Common myeloid progenitor, CD34-positive (primary cell): Measurements from ENCODE around the gene BRD7.

Source experiments
- CTCF ChIA-PET: fragments of 350-600 bp; sonication (Branson Sonifier 250); formaldehyde crosslinking; loops from one replicate; lab custom pipeline; 2021; ENCODE audit warnings: antibody characterized with exemption; lab: Charles Lee
- POLR2A ChIA-PET: fragments of 350-600 bp; sonication (Branson Sonifier 250); formaldehyde crosslinking; loops from one replicate; lab custom pipeline; 2021; ENCODE audit warnings: antibody characterized with exemption; lab: Charles Lee
- DNase-seq, 3 donors: peaks; one replicate each; pipeline versions ENCODE4 v3.0.0 to v3.0.0-alpha.2; 2013
- H3K27ac ChIP-seq, 2 experiments: 1 replicate in 1 of 2; 2 replicates in 1 of 2; pipeline ENCODE4 v1.7.0; 2013; ENCODE audit warnings: inconsistent platforms in 2 of 2, low read length in 2 of 2, mild to moderate bottlenecking in 2 of 2, low read depth in 1 of 2, moderate library complexity in 1 of 2; ENCODE audit not compliant: severe bottlenecking in 2 of 2, insufficient read depth in 1 of 2, poor library complexity in 1 of 2
- H3K27me3 ChIP-seq, 5 experiments: replicated peaks in 2 of 5; 1 replicate in 3 of 5; 2 replicates in 2 of 5; pipeline versions ENCODE4 v1.6.1 to v1.7.0; 2013; ENCODE audit warnings: low read length in 4 of 5, mild to moderate bottlenecking in 2 of 5, moderate library complexity in 2 of 5, inconsistent platforms in 1 of 5; ENCODE audit not compliant: insufficient read depth in 5 of 5, control insufficient read depth in 4 of 5
- H3K36me3 ChIP-seq, 4 experiments: 1 replicate in 2 of 4; 2 replicates in 2 of 4; pipeline versions ENCODE4 v1.6.1 to v1.7.0; 2013; ENCODE audit warnings: low read length in 3 of 4, control low read depth in 1 of 4, mild to moderate bottlenecking in 1 of 4; ENCODE audit not compliant: control insufficient read depth in 4 of 4, insufficient read depth in 4 of 4
- H3K4me1 ChIP-seq, 4 experiments: 1 replicate in 3 of 4; 2 replicates in 1 of 4; pipeline versions ENCODE4 v1.6.1 to v1.7.1; 2013; ENCODE audit warnings: low read length in 3 of 4, mild to moderate bottlenecking in 3 of 4, control low read depth in 1 of 4, inconsistent platforms in 1 of 4, moderate library complexity in 1 of 4; ENCODE audit not compliant: control insufficient read depth in 4 of 4, insufficient read depth in 4 of 4; ENCODE audit errors: control extremely low read depth in 1 of 4
- H3K4me3 ChIP-seq, 7 experiments: 1 replicate in 4 of 7; 2 replicates in 3 of 7; pipeline versions ENCODE4 v1.5.1 to v1.7.0; 2013; ENCODE audit warnings: mild to moderate bottlenecking in 7 of 7, low read length in 6 of 7, moderate library complexity in 6 of 7, inconsistent platforms in 2 of 7, low read depth in 2 of 7, control low read depth in 1 of 7; ENCODE audit not compliant: insufficient read depth in 4 of 7, control insufficient read depth in 1 of 7; ENCODE audit errors: extremely low read depth in 1 of 7
- H3K9me3 ChIP-seq, 5 experiments: 1 replicate in 4 of 5; 2 replicates in 1 of 5; pipeline versions ENCODE4 v1.6.1 to v1.7.1; 2013; ENCODE audit warnings: low read length in 4 of 5, mild to moderate bottlenecking in 2 of 5, inconsistent platforms in 1 of 5, low read depth in 1 of 5, moderate library complexity in 1 of 5; ENCODE audit not compliant: control insufficient read depth in 4 of 5, insufficient read depth in 2 of 5; ENCODE audit errors: control extremely low read depth in 1 of 5
- WGBS: methylation state at CpG from one replicate; pipeline ENCODE4 v1.1.5; 2013; ENCODE audit not compliant: insufficient coverage; 5-methylcytosine and 5-hydroxymethylcytosine counted together

Gene BRD7

DNA sequence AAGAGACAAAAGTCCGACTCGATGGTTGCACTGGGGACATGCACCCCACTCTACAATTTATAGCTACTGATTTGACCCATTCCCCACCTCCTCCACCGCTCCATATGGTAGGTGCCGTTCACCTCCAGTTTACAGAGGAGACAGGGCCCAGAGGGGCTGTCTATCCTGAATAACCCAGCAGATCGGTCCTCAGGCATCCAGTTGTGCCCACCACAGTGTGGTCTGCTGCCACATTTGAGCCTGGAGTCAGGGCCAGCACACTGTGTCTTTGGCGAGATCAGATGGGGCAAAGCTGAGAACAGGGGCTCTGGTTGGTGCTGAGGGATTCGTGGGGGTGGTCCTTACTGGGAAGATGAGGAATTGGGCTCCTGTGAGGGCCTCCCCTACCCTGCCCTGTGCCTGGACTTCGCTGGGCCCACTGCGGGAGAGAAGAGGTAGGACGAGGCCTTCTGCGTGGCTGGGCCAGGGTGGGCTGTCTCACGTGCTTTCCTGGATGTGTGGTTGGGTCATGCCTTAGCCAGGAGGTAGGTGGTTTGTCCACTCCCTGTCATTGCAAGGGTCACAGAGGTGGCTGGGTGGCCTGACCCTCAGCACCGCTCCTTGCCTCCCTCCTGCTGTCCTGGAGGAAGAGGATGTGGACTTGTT is 99.6 kb downstream of the BRD7 start:
- peaks cover 7 to 98% (median 73%) of the 10 kb centered on the region in 4 experiments for H3K4me1 ChIP-seq
- no peak overlapping the region for H3K27ac ChIP-seq
- ChIA-PET POLR2A (no interaction called here), CTCF (interaction anchor here (0.5 to 20.0 kb wide), 6 partner anchors 11 to 91 kb away, joined by 3 to 274 read pairs (median 4); no protein-coding TSS in a partner anchor)
- peaks cover 0 to 20% (median 2%) of the 10 kb centered on the region in 4 experiments for H3K36me3 ChIP-seq
- H3K9me3 ChIP-seq, result no peaks in the 10 kb centered on the region
- no peaks in the 10 kb centered on the region for H3K27me3 ChIP-seq
- WGBS, result 95% methylated on average over 12 of the region's 13 CpGs
- H3K4me3 ChIP-seq, result peak overlapping the region in 1 of 7 experiments; percentile 26
- no peak for DNase-seq

GRCh38 chr16:50268352-50268751 is 100.4 kb downstream of the BRD7 start:
- Histone ChIP-seq H3K27me3 (no peaks in the 10 kb centered on the region), H3K27ac (peak overlapping the region in 1 of 2 experiments; percentile 86), H3K9me3 (no peaks in the 10 kb centered on the region), H3K4me1 (peaks cover 7 to 98% (median 69%) of the 10 kb centered on the region in 4 experiments), H3K4me3 (no peak overlapping the region), H3K36me3 (peaks cover 0 to 20% (median 2%) of the 10 kb centered on the region in 4 experiments)
- ChIA-PET POLR2A (interaction anchor here (0.6 to 0.8 kb wide), 2 partner anchors 14 to 22 kb away, joined by 3 read pairs; no protein-coding TSS in a partner anchor), CTCF (interaction anchor here (0.9 to 20.0 kb wide), 7 partner anchors 10 to 92 kb away, joined by 3 to 274 read pairs (median 4); no protein-coding TSS in a partner anchor)
- no peak for DNase-seq
- WGBS, result 91% methylated on average over 5 of the region's 5 CpGs

- POLR2A ChIA-PET, result interaction anchor here (0.8 to 2.2 kb wide), 2 partner anchors 14 to 21 kb away, joined by 3 to 16 read pairs; no protein-coding TSS in a partner anchor
- H3K4me3 ChIP-seq, result peak overlapping the region in 4 of 7 experiments; percentile 64 to 74 (median 66)
- CTCF ChIA-PET, result interaction anchor here (1.4 to 20.0 kb wide), 4 partner anchors 17 to 93 kb away, joined by 3 to 274 read pairs (median 5); no protein-coding TSS in a partner anchor
- no peaks in the 10 kb centered on the region for H3K9me3 ChIP-seq
- 0% methylated on average over 1 of the region's 3 CpGs for WGBS
- H3K27ac ChIP-seq, result peak overlapping the region; percentile 33 to 86
- H3K4me1 ChIP-seq, result peaks cover 7 to 98% (median 69%) of the 10 kb centered on the region in 4 experiments
- peak in 2 of 3 donors; percentile 47 to 66 for DNase-seq
- no peaks in the 10 kb centered on the region for H3K27me3 ChIP-seq
- peaks cover 0 to 20% (median 2%) of the 10 kb centered on the region in 4 experiments for H3K36me3 ChIP-seq
Observed at GRCh38 chr16:50267651-50268050, 101.1 kb downstream of the BRD7 start.

DNA sequence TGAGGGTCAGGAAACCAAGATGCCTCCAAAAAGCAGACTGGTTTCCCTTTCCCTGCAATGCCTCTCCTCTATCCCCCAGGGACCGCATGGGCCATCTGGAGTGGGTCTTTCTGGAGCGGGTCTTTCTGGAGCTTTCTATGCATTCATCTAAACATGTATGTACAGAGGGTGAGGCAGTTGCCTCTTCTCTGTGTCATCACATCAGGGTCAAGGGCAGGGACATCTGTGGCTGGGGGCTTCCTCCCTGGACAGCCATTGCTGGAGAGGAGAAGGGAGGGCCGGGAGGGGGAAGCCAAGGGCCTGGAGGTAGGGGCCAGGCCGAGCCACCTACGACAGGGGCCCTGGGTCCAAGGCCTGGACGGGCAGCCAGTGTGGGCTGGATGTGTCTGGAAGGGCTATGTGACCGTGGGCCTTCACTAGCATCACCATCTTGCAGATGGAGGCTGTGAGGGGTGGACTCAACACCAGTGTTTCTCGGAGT is 101.6 kb downstream of the BRD7 start:
- ChIA-PET CTCF (interaction anchor here (1.4 to 20.0 kb wide), 3 partner anchors 6 to 87 kb away, joined by 3 to 274 read pairs (median 82); no protein-coding TSS in a partner anchor), POLR2A (interaction anchor here (1.2 to 2.2 kb wide), 2 partner anchors 15 to 47 kb away, joined by 3 to 16 read pairs; no protein-coding TSS in a partner anchor)
- WGBS, result 61% methylated on average over 5 of the region's 8 CpGs
- Histone ChIP-seq H3K27me3 (no peaks in the 10 kb centered on the region), H3K4me3 (peak overlapping the region in 6 of 7 experiments; percentile 48 to 74 (median 64)), H3K4me1 (peaks cover 7 to 98% (median 68%) of the 10 kb centered on the region in 4 experiments), H3K36me3 (peaks cover 0 to 20% (median 2%) of the 10 kb centered on the region in 4 experiments), H3K27ac (peak overlapping the region; percentile 33 to 86), H3K9me3 (no peaks in the 10 kb centered on the region)
- no peak for DNase-seq

- H3K4me1 ChIP-seq, result peaks cover 7 to 98% (median 68%) of the 10 kb centered on the region in 4 experiments
- H3K36me3 ChIP-seq, result peaks cover 0 to 15% (median 2%) of the 10 kb centered on the region in 4 experiments
- peak; percentile 73 to 94 (median 85) for DNase-seq
- no peaks in the 10 kb centered on the region for H3K9me3 ChIP-seq
- H3K27ac ChIP-seq, result peak within 1 kb of the TSS; percentile 33 to 86
- CTCF ChIA-PET, result interaction anchor here (0.7 to 20.0 kb wide), 8 partner anchors 6 to 43 kb away, joined by 3 to 274 read pairs (median 3); no protein-coding TSS in a partner anchor
- H3K4me3 ChIP-seq, result peak within 1 kb of the TSS; percentile 36 to 74 (median 64)
- under 1% methylated on average over 13 of the region's 25 CpGs for WGBS
- POLR2A ChIA-PET, result interaction anchor here (0.9 to 2.2 kb wide), 4 partner anchors 8 to 47 kb away, joined by 3 to 16 read pairs (median 4); no protein-coding TSS in a partner anchor
- no peaks in the 10 kb centered on the region for H3K27me3 ChIP-seq
Observed at GRCh38 chr16:50266337-50267091, 102.3 kb downstream of the BRD7 start, which contains the start of gene ADCY7. ADCY7 (plus strand) TSS chr16:50266551; CDS start chr16:50288180, 21,629 bp downstream.
